ENCODE results near the gene BCAT1. TPM values are rescaled to one million over a fixed set of nuclear protein-coding genes. Genes with fewer than 3 reads are reported as not detected.

Gene BCAT1
- total and polyA plus RNA-seq, 5 experiments from 2014 or later, result 0.36 to 2.2 TPM; not detected in 3

DNA sequence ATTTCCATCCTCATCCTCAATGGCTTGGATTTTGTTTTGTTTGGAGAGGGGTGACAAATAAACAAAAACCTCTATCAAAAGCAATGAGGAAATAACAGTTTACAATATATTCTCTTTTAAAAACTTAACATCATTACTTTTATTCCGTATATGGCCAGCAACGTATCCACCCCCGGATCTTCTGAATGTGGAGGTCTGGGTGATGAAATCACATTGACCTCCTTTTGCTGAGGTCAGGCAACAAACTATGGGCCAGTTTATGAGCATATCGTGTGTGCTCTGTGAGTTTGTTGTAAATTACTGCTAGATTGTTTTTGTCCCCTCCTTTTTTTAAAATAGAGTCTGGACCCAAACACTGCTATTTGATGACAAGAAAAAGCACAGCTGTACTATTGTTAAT is 178.1 kb downstream of the BCAT1 start:
- no peak overlapping the region for H3K4me3 Mint-ChIP-seq
- no peak for ATAC-seq
- POLR2A ChIA-PET, result no interaction called here

DNA sequence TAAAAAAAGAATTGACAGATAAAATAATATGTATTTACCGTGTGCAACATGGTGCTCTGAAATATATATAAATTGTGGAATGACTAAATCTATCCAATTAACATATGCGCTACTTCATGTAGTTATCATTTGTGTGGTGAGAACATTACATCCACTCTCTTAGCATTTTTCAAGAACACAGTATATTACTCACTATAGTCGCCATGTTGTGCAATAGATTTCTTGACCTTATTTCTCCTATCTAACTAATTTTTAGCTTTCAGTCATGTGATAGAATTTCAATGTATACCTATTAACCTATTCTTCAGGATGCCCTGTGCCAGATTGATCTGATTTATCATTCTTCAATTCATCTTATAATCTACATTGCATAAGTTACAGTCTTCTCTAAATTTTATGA is 178.6 kb downstream of the BCAT1 start:
- H3K4me3 Mint-ChIP-seq, result no peak overlapping the region
- no peaks in the 10 kb centered on the region for H3K4me1 Mint-ChIP-seq
- H3K9me3 Mint-ChIP-seq, result peaks cover 0 to 4% (median 0%) of the 10 kb centered on the region in 9 donors
- no peak for ATAC-seq
- DNase-seq, result no peak
- no peak overlapping the region for H3K27ac Mint-ChIP-seq
- no peaks in the 10 kb centered on the region for H3K36me3 Mint-ChIP-seq
- POLR2A ChIA-PET, result no interaction called here
- H3K27me3 Mint-ChIP-seq, result peaks cover 0 to 3% (median 1%) of the 10 kb centered on the region in 5 donors

More for the DNA sequence above, 178.1 kb downstream of the BCAT1 start:
- H3K9me3 Mint-ChIP-seq, result peaks cover 0 to 4% (median 0%) of the 10 kb centered on the region in 9 donors
- no peak overlapping the region for H3K27ac Mint-ChIP-seq
- no peak for DNase-seq
- H3K36me3 Mint-ChIP-seq, result no peaks in the 10 kb centered on the region
- H3K27me3 Mint-ChIP-seq, result peaks cover 0 to 3% (median 1%) of the 10 kb centered on the region in 5 donors
- no peaks in the 10 kb centered on the region for H3K4me1 Mint-ChIP-seq

DNA sequence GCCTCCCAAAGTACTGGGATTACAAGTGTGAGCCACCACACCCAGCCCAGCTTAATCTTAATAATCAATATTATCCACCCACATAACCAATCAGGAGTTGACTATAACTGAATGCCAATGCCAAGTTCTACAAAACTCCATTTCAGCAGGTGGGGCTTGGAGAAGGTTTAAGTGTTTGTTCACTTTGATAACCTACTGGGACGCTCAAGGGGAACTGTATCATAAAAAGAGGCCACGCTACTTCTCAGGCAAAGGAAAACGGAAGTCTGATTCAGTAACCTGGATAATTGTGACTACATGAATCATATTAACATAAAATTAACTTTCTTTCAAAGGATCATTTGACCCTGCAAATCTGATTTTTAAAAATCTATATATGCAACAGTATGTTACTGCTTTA is 179.2 kb downstream of the BCAT1 start:
- Mint-ChIP-seq H3K4me1 (no peaks in the 10 kb centered on the region), H3K36me3 (no peaks in the 10 kb centered on the region), H3K27ac (no peak overlapping the region), H3K27me3 (peaks cover 0 to 2% (median 1%) of the 10 kb centered on the region in 5 donors), H3K4me3 (no peak overlapping the region), H3K9me3 (peaks cover 0 to 4% (median 0%) of the 10 kb centered on the region in 9 donors)
- DNase-seq (no peak), ATAC-seq (no peak)
- POLR2A ChIA-PET, result no interaction called here

- H3K36me3 Mint-ChIP-seq, result no peaks in the 10 kb centered on the region
- H3K27ac Mint-ChIP-seq, result no peak overlapping the region
- peaks cover 0 to 4% (median 1%) of the 10 kb centered on the region in 5 donors for H3K27me3 Mint-ChIP-seq
- peaks cover 0 to 5% (median 0%) of the 10 kb centered on the region in 9 donors for H3K9me3 Mint-ChIP-seq
- ATAC-seq (no peak), DNase-seq (no peak)
- no peak overlapping the region for H3K4me3 Mint-ChIP-seq
- no peaks in the 10 kb centered on the region for H3K4me1 Mint-ChIP-seq
- POLR2A ChIA-PET, result no interaction called here
Observed at GRCh38 chr12:24768415-24768814, 180.5 kb downstream of the BCAT1 start.

- H3K9me3 Mint-ChIP-seq, result peaks cover 0 to 5% (median 0%) of the 10 kb centered on the region in 9 donors
- POLR2A ChIA-PET, result no interaction called here
- H3K27me3 Mint-ChIP-seq, result peaks cover 0 to 4% (median 0%) of the 10 kb centered on the region in 5 donors
- DNase-seq (no peak), ATAC-seq (no peak)
- no peak overlapping the region for H3K4me3 Mint-ChIP-seq
- H3K4me1 Mint-ChIP-seq, result no peaks in the 10 kb centered on the region
- H3K36me3 Mint-ChIP-seq, result no peaks in the 10 kb centered on the region
- H3K27ac Mint-ChIP-seq, result no peak overlapping the region
Observed at GRCh38 chr12:24767016-24767415, 181.9 kb downstream of the BCAT1 start.

GRCh38 chr12:24764712-24765111 is 184.2 kb downstream of the BCAT1 start:
- no peaks in the 10 kb centered on the region for H3K36me3 Mint-ChIP-seq
- H3K4me1 Mint-ChIP-seq, result no peaks in the 10 kb centered on the region

GRCh38 chr12:24760606-24761378 is 188.1 kb downstream of the BCAT1 start:
- DNase-seq, result no peak
- peaks cover 0 to 4% (median 0%) of the 10 kb centered on the region in 5 donors for H3K27me3 Mint-ChIP-seq
- no peak overlapping the region for H3K4me3 Mint-ChIP-seq
- no peaks in the 10 kb centered on the region for H3K36me3 Mint-ChIP-seq
- POLR2A ChIA-PET, result no interaction called here
- no peaks in the 10 kb centered on the region for H3K4me1 Mint-ChIP-seq
- H3K9me3 Mint-ChIP-seq, result peaks cover 0 to 5% (median 0%) of the 10 kb centered on the region in 9 donors
- no peak overlapping the region for H3K27ac Mint-ChIP-seq
- no peak for ATAC-seq

More at GRCh38 chr12:24764712-24765111, 184.2 kb downstream of the BCAT1 start:
- POLR2A ChIA-PET, result no interaction called here
- no peak for DNase-seq
- Mint-ChIP-seq H3K27me3 (peaks cover 0 to 4% (median 0%) of the 10 kb centered on the region in 5 donors), H3K4me3 (no peak overlapping the region), H3K9me3 (peaks cover 0 to 5% (median 0%) of the 10 kb centered on the region in 9 donors), H3K27ac (no peak overlapping the region)
- ATAC-seq, result no peak

DNA sequence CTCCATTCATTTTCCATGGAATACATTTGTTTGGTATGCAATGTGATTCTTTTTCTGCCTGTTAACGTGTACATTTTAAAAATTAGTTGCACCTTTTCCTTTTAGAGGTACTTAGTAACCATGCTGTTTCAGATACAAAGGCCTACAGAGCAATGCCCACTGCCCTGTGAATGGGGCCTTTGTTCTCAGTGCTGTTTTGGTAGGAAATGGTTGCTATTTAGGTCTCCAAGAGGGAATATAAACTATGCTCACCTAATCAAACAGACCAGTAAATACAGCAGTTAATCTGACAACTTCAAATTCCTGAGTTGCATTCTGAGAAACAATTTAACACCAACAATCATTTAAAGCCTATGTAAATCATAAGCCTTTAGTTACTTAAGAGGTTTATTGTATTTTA is 188.7 kb downstream of the BCAT1 start:
- DNase-seq (no peak), ATAC-seq (no peak)
- H3K27me3 Mint-ChIP-seq, result peaks cover 0 to 4% (median 0%) of the 10 kb centered on the region in 5 donors
- H3K9me3 Mint-ChIP-seq, result peaks cover 0 to 5% (median 0%) of the 10 kb centered on the region in 9 donors
- no peaks in the 10 kb centered on the region for H3K4me1 Mint-ChIP-seq
- no peaks in the 10 kb centered on the region for H3K36me3 Mint-ChIP-seq
- no peak overlapping the region for H3K4me3 Mint-ChIP-seq
- POLR2A ChIA-PET, result no interaction called here
- H3K27ac Mint-ChIP-seq, result no peak overlapping the region

Other genes starting within 250 kb of the BCAT1 start
- gene DNAI7, start 246.1 kb upstream of the BCAT1 start, total RNA-seq, result under 1 TPM; 0.57 to 0.82 TPM
- under 1 TPM in 2 of 3 donors, not detected in 1; 0.09 to 0.16 TPM for gene DNAI7, start 246.1 kb upstream of the BCAT1 start, polyA plus RNA-seq
- gene ETFRF1, start 246.1 kb upstream of the BCAT1 start, total RNA-seq, result 10 to 100 TPM; 40.8 to 45.1 TPM
- gene ETFRF1, start 246.1 kb upstream of the BCAT1 start, polyA plus RNA-seq, result 10 to 100 TPM; 39.8 to 53.5 (median 40.6) TPM